HG03469 (cell line): Measurements from ENCODE around the gene MAN1C1.

Experiments used
- ATAC-seq: cut with Tn5 transposase; IDR thresholded peaks from one replicate; pipeline ENCODE4 v1.9.1; 2021; ENCODE audit warnings: mild to moderate bottlenecking, moderate library complexity, moderate number of reproducible peaks; ENCODE audit not compliant: unreplicated experiment

Gene MAN1C1

GRCh38 chr1:25750923-25751605 is 134.5 kb downstream of the MAN1C1 start:
- ATAC-seq = no peak

DNA sequence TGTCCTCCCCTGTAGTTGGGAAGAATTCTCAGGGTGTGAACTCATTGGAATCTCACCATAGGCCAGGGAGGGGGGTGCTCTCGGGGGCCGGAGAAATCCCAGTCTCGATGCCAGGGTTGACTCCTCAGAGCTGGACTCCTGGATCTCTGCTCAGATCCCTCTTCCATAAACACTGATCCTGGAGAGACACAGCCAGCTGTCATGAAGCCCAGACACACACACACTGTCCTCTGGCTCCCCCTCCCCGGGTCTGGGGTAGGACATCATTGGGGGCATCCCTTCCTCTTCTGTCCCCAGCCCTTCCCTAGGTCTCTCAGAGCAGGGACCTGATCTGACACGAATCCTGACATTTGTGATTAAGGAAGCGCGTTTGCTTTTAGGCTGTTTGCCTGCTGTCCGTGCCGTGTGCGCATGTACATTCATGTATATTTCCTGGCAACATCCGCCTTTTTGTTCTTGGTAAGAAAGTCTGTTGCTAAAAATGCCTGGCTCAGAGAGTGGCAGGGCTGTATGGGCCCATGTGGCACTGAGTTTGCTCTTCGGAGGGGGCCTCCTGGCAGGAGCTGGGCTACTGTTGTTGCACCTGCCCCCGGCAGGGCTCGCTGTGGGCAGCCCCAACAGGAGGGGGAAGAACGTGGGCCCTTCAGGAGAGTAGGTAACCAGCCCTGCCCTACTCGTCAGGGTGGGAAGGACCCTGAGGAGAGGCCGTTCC is 138.0 kb downstream of the MAN1C1 start:
- no peak for ATAC-seq

- no peak for ATAC-seq
Observed at GRCh38 chr1:25755475-25756125, 139.0 kb downstream of the MAN1C1 start.

GRCh38 chr1:25756215-25756614 is 139.6 kb downstream of the MAN1C1 start:
- ATAC-seq = no peak

DNA sequence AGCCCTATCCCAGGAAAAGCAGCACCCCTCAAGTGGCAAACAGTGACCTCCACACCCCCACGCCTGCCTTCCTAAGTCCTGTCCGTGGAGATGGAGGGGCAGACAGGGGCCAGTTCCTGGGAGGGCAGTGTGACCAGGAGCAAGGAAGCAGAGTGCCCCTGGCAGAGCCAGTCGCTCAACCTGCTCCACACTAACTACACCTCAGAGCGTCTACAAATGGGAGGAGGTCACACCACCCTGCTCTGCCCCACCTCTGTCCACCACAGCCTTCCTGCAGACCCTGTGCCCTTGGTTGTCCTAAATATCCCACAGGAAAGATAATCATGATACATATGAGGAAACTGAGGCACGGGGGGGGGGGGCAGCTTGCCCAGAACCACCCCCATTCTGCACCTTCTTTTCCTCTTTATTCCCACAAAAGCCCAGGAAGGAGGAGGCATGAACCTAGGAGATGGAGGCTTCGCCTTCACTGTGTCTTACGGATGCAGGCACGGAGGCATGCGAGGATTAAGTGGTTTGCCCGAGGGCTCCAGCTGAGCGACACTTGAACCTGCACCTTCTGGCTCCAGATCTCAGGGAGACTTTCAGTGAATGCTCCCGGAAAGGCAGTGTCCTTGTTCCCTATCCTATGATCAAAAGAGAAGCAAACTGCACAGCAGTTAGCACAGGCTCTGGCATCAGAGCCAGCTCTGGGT is 140.7 kb downstream of the MAN1C1 start:
- ATAC-seq = no peak

GRCh38 chr1:25757846-25758185 is 141.2 kb downstream of the MAN1C1 start:
- ATAC-seq = no peak

DNA sequence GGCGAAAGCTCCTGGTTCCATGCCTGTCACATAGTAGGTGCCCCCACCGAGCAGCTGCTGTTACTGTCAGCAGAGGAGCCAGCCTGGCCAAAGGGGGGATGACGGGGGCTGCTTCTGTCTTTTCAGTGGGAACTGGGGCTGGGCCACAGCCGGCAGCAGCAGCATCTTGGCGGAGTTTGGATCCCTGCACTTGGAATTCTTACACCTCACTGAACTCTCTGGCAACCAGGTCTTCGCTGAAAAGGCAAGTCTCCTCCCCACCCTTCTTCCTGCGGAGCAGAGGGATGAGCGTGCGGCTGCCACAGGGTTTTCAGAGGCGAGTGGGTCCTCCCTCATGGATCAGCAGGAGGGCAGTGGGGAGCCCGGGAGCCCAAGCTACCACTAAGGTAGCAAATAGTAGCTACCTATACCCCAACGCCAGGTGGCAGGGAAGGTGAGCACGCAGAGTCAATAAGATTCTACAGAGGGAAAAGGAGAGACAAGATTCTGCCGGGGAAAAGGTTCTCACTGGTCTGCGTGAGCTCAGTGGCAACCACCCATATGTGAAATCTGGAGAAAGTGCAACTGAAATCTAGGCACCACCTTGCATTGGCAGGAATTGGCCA is 142.0 kb downstream of the MAN1C1 start:
- ATAC-seq = no peak

DNA sequence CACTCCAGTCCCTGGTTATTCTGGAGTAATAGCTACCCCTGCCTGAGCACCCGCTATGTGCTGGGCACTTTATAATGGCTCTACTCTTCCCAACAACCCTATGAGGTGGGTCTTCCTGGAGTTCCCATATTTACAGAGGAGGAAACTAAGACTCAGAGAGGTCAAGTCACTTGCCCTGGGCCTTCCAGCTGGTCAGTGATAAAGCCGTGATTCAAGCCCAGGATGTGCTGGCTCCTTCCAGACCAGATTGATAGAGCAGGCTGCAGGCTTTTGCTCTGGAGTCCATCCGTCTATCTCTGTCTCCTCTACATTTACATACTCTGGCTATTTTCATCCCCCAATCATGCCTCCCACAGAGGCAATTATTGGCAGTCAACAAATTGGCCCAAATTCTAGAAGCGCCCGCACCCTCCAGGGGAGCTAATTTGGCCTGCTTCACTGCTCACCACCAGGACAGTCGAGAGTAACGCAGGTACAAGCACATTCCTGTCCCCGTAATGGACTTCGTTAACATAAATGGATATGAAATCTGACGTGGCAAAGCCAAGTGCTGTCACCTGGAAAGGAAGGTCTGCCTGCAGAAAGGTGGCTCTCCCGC is 143.6 kb downstream of the MAN1C1 start:
- ATAC-seq = no peak

DNA sequence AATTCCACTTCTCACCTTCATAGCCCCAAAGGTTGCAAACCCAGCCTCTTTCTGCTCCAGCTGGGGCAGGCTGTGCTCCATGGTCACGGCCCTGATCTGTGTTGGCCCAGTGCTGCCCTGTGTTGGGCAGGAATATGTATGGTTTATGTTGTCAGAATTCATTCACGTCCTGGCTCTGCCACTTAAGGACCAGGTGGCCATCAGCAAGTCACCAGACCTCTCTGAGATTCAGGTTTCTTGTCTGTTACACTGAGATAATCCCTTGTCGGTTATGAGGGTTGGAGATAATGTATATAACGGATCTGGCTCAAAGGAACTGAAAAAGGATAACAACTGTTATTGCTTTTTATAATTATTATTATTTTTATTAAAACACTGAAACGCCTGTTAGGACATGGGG is 144.3 kb downstream of the MAN1C1 start:
- ATAC-seq = no peak

DNA sequence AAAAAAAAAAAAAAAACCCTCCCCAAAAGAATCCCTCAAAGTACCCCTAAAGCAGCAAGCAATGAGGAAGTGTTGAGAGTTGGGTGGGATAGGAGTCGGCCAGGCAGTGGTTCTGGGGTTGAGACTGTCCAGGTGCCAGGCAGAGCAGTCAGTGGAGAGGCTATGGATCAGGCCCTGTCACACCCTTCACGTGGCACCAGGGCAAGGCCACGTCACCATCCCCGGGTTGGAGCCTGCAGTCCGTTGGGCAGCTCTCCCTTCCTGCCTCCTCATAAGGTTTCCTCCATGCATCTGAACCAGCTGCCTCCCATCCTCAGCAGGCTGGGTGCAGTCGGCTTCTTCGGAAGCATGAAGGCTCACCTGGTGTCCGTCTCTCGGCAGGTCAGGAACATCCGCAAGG is 146.9 kb downstream of the MAN1C1 start:
- ATAC-seq = no peak

GRCh38 chr1:25765136-25765922 is 148.7 kb downstream of the MAN1C1 start:
- no peak for ATAC-seq

DNA sequence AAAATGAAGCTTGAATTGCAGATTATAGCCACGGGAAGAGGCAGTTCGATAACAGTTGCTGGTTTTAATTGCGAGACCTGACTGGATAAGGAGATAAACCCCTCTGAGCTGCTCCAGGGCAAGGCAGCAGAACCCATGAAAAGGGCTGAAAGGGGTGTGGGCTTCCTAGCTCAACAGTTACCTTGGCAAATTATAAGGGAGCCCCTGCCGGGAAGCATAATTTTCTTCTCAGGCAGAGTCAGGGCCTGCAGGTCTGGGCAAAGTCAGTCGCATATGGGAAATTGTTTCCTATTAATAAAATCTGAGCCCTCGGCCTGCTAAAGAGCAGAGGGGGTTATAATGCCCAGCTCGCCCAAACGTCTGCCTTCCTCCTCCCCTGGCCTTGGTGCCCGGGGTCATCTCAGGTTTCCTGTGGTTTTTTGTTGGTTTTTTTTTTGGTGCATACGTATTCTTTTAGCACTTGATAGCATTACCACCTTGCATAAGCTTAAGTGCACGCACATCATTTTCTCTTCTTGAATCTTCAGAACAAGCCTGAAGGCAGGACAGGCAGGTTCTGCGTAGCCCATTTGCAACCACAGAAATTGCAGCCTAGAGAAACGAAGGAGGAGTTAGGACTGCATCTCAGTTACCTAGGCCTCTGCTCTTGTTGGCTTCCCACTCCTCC is 149.5 kb downstream of the MAN1C1 start:
- ATAC-seq = no peak

DNA sequence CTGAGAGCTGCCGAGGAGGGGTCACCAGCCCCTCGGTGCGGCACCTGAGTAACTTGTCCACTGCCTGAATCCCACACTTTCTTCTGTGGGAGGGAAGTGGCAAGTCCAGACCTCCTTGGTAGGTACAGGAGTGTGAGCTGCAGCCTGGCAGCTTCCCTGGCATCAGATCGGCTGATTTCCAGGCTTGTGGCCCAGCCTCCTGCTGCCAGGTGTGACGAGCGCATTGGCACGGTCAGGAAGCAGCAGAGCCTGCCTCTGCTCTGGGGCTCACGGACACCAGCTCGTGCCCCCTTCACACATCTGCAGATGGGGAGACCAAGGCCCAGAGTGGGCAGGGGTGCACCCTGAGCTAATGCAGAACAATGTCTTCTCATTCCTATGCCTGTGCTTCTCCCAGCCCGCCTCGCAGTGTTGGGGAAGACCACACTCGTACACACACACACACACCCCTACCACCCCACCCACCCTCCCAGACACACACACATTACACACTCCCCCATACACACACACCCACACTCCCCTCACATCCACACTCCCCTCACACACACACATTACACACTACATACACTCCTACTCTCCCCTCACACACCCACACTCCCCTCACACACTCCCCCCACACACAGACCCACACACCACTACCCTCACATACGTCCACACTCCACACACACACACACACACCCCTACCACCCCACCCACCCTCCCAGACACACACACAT is 150.3 kb downstream of the MAN1C1 start:
- ATAC-seq = no peak

GRCh38 chr1:25767437-25767770 is 150.8 kb downstream of the MAN1C1 start:
- ATAC-seq = no peak

DNA sequence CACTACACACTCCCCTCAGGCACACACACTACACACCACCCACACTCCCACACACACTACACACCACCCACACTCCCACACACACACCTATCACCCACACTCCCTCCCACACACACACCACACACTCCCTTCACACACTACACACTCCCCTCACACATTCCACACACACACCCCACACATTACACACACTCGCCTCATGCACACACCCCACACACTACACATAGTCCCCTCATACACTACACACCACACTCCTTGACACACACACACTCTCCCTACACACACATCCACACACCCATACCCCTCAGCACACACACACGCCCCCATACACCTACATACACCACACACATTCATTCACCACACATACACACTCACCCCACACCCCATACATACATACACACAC is 152.4 kb downstream of the MAN1C1 start:
- no peak for ATAC-seq

GRCh38 chr1:25769625-25770383 is 153.2 kb downstream of the MAN1C1 start:
- ATAC-seq = no peak

- ATAC-seq = no peak
Observed at GRCh38 chr1:25770541-25771220, 154.1 kb downstream of the MAN1C1 start.
